H54 (cell line): Measurements from ENCODE around the gene GBP2.

ENCODE experiments used
- DNase-seq: peaks from one replicate; pipeline ENCODE4 v3.0.0; 2011; ENCODE audit warnings: low spot score, mixed read lengths; ENCODE audit not compliant: insufficient read length
- FAIRE-seq: peaks from 3 replicates; lab custom pipeline; 2011; peaks lifted over from hg19 to GRCh38; lab: Jason Lieb, UNC
- POLR2A ChIP-seq: IDR thresholded peaks from 2 replicates; pipeline ENCODE4 v1.6.1; 2011; ENCODE audit warnings: low read depth, mild to moderate bottlenecking, low read length

Gene GBP2

DNA sequence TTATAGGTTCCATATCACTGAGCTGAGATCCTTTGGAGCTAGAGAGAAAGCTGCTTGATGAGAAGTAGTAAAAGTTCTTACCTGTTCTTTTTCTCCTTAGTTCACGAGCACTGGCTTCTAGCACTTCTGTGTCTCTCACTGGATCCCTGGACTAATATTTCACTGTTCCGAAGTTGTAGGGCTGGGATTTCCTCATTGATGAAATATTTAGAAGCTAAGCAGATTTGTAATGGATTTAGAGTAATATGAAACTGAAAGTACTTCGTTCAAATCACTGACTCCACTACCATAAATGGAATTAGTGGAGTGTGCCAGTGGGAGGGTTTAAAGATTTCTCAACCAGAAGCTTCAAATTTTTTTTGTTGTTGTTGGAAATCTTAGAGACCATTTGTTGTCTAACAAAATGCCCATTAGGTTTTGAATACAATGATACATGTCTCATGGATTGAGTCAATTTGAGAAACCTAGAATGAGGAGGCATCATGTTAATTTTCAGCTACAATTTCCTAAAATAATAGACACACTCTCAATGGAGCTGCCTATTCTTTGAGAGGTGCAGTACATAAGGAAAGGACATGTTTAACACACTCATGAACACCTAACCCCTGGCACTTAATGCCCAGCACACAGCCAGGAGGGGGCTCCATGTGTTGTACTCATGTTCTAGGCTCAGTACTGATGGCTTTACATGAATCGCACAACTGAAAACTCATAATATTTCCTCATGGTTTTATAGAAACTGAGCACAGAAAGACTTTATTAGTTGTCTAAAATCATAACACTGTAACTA, 60.6 kb downstream of the GBP2 start, which contains the start of gene GBP1:
GBP1 (minus strand) TSS at position 130 of the 790 bp plus-strand sequence. CDS start 1,974 bp downstream, outside the sequence.
- FAIRE-seq (peak; percentile 95), DNase-seq (no peak)
- no peak for TF ChIP-seq POLR2A

DNA sequence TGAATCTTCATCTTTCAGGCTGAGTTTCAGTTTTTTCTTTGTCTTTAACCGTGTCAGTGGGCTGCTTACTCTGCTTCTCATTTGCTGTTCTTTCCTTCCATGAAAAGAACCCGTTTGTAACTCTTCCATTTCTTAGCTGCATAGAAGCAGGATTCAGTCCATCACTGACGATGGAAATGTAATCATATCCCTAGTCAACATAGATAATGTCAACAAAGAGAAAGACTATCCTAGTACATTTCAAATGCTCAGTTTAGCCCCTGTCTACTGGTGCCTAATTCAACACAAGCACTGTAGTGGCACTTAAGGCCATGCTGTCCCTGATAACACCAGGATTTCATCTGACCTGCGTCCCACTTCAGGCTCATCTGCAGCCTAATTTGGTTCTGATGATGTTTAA, 61.3 kb downstream of the GBP2 start:
- FAIRE-seq (no peak), DNase-seq (no peak)
- TF ChIP-seq POLR2A: no peak

DNA sequence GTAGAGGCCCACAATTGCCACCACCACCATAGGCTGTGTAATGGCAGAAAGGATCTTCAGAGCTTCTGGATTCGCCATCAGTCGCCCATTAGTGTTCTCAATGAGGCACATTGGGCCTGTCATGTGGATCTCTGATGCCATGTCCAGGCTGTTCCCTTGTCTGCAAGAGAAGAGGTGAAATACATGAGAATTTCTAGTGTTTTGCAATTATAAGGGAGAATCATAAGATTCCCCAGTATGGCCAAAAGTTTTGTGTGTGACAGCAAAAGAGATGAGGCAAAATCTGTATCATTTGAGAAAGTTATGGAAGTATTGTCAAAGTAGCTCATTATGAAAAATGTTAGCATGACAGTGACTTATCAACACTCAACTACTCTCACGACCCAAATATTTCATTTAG, 62.8 kb downstream of the GBP2 start:
- DNase-seq: no peak
- no peak for FAIRE-seq
- TF ChIP-seq POLR2A: no peak

DNA sequence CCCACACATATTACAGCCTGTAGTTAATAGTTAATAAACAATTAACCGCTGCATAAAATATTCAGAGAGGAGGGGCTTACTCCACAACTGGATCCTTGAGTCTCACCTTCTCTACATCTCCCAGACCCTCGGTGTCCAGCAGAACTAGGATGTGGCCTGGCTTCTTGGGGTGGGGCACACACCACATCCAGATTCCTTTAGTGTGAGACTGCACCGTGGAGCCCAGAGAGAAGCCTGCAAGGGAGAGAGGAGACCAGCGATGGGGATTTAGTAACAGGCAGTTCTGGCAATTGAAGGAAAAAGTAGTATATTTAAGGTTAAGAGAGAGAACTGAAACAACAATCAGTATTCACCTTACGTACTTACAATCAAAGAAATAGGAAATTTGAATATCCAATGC, 65.8 kb downstream of the GBP2 start:
- FAIRE-seq: no peak
- DNase-seq: no peak
- TF ChIP-seq POLR2A: no peak
